Stimulated activated naive B cell treated with anti-CD40 and anti-IgM and Interleukin-4, amounts not matched to agents 10 μg/mL and 1 μg/mL and 100 μg/mL, for 72 hours (primary cell): ENCODE results near the gene ACADSB.

ENCODE experiments used
- ATAC-seq, 2 donors: fragments of 150-1000 bp; cut with Tn5 transposase; replicated peaks; 2 replicates each; pipeline ENCODE4 v1.10.0; 2021; ENCODE audit warnings: moderate library complexity in 1 of 2
- DNase-seq: peaks from one replicate; pipeline ENCODE4 v3.0.0; 2021
- H3K27ac Mint-ChIP-seq: one replicate; pipeline ENCODE4 v1.8.0; 2022; ENCODE audit warnings: mild to moderate bottlenecking, mixed read lengths
- H3K27me3 Mint-ChIP-seq, 2 donors: one replicate each; pipeline ENCODE4 v1.8.0; 2022; ENCODE audit warnings: mixed read lengths in 2 of 2
- H3K36me3 Mint-ChIP-seq, 2 donors: one replicate each; pipeline ENCODE4 v1.8.0; 2022; ENCODE audit warnings: mixed read lengths in 2 of 2, mild to moderate bottlenecking in 1 of 2
- H3K4me1 Mint-ChIP-seq, 2 donors: one replicate each; pipeline ENCODE4 v1.8.0; 2022; ENCODE audit warnings: mixed read lengths in 2 of 2, mild to moderate bottlenecking in 1 of 2
- H3K4me3 Mint-ChIP-seq, 2 donors: one replicate each; pipeline ENCODE4 v1.8.0; 2022; ENCODE audit warnings: mild to moderate bottlenecking in 2 of 2, mixed read lengths in 2 of 2, moderate library complexity in 1 of 2
- H3K9me3 Mint-ChIP-seq, 2 donors: one replicate each; pipeline ENCODE4 v1.8.0; 2022; ENCODE audit warnings: mixed read lengths in 2 of 2, mild to moderate bottlenecking in 1 of 2

The ACADSB gene

DNA sequence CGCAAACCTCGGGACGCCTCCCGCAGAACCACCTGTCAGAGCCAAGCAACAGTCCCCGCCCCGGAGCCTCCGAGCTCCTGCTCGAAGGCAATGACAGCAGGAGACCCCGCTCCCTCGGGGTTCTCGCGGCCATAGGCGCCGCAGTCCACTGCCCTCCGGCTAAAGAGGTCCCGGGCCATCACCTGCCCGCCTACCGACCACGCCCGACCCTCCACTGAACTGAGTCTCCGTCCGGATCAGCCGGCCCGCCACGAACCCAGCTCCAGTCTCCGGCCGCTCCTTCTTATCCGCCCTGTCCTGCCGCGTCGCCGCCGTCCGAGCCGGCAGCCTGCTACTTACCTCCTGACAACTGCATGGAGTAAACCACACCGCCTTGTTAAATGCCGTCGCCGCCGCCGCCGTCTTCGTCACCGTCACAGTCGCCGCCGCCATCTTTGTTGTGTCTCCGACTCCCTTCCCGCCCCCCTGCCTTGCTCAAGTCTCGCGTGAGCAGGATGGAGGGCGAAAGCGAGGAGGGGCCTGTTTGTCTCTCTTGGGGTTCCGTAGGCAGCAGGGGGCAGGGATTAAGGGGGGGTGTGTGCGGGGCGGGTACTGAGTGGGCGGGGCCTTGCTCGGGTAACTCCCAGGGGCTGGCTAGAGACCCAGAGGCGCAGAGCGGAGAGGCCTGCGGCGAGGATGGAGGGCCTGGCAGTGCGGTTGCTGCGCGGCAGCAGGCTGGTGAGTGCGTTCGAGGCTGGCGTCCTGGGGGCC is at the start of gene ACADSB, which contains the start of gene IKZF5:
Gene ACADSB (plus strand): TSS at position 652 of the 750 bp plus-strand sequence. CDS start 24 bp downstream, at position 676.
Gene IKZF5 (minus strand): TSS at position 441 of the 750 bp plus-strand sequence. CDS start 10,170 bp downstream, outside the sequence.
- no peaks in the 10 kb centered on the region for H3K9me3 Mint-ChIP-seq
- no peaks in the 10 kb centered on the region for H3K27me3 Mint-ChIP-seq
- H3K36me3 Mint-ChIP-seq = peaks cover 5 to 16% of the 10 kb centered on the region in 2 donors
- H3K4me1 Mint-ChIP-seq = peaks cover 19 to 30% of the 10 kb centered on the region in 2 donors
- DNase-seq (peak; percentile 94), ATAC-seq (peak; percentile 90 to 91)
- H3K27ac Mint-ChIP-seq = peak within 1 kb of the TSS; percentile 99
- peak within 1 kb of the TSS; percentile 94 to 97 for H3K4me3 Mint-ChIP-seq

DNA sequence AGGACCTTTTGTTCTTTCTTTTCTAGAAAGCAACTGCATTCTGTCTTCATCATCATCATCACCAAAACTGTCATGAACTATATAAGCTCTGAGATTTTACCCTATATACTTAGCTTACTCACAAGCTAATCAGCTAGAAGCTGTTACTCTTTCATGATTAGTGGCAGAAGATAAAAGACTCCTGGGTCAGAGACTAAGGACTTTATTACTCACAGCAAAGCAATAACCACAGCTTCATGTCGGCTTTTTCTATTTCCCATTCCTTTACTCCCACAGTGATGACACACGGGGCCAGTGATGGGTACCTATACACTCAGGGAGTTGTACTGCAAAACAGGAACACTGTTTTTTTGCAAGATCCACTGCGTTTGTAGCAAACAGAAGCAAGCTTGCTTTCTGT is 46.4 kb upstream of the ACADSB start:
- Mint-ChIP-seq H3K27ac (no peak overlapping the region), H3K27me3 (peaks cover 18 to 47% of the 10 kb centered on the region in 2 donors), H3K4me1 (no peaks in the 10 kb centered on the region), H3K36me3 (peaks cover 14 to 26% of the 10 kb centered on the region in 2 donors), H3K4me3 (no peak overlapping the region), H3K9me3 (peaks cover 14 to 17% of the 10 kb centered on the region in 2 donors)
- DNase-seq (no peak), ATAC-seq (no peak)

DNA sequence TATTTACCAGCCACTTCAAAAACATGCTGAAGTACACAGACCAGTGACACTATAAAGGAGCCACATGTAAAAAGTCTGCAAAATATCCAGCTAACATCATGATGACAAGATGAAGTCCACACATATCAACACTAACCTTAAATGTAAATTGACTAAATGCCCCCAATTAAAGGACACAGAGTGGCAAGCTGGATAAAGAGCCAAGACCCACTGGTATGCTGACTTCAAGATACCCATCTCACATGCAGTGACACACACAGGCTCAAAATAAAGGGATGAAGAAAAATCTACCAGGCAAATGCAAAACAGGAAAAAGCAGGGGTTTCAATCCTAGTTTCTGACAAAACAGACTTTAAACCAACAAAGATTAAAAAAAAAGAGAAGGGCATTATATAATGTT is 41.9 kb upstream of the ACADSB start:
- ATAC-seq = no peak
- no peaks in the 10 kb centered on the region for H3K4me1 Mint-ChIP-seq
- H3K36me3 Mint-ChIP-seq = peaks cover 14 to 29% of the 10 kb centered on the region in 2 donors
- peaks cover 25 to 27% of the 10 kb centered on the region in 2 donors for H3K9me3 Mint-ChIP-seq
- no peak for DNase-seq
- no peak overlapping the region for H3K4me3 Mint-ChIP-seq
- H3K27ac Mint-ChIP-seq = no peak overlapping the region
- peaks cover 25 to 74% of the 10 kb centered on the region in 2 donors for H3K27me3 Mint-ChIP-seq

GRCh38 chr10:122968698-122969097 is 40.1 kb upstream of the ACADSB start:
- Mint-ChIP-seq H3K27me3 (peaks cover 25 to 69% of the 10 kb centered on the region in 2 donors), H3K4me3 (no peak overlapping the region), H3K9me3 (peaks cover 25 to 27% of the 10 kb centered on the region in 2 donors), H3K27ac (no peak overlapping the region), H3K4me1 (no peaks in the 10 kb centered on the region), H3K36me3 (peaks cover 8 to 29% of the 10 kb centered on the region in 2 donors)
- no peak for ATAC-seq
- DNase-seq = no peak

DNA sequence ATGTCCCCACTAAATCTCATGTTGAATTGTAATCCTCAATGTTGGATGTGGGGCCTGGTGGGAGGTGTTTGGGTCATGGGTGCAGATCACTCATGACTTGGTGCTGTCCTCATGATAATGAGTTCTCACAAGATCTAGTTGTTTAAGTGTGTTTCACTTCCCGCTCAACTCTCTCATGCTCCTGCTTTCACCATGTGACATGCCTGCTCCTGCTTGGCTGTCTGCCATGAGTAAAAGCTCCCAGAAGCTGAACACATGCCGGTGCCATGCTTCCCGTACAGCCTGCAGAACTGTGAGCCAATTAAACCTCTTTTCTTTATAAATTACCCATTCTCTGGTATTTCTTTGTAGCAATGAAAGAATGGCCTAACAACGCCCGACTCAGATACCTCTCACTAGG is 34.8 kb upstream of the ACADSB start:
- H3K36me3 Mint-ChIP-seq = no peaks in the 10 kb centered on the region
- DNase-seq (no peak), ATAC-seq (no peak)
- peaks cover 0 to 6% of the 10 kb centered on the region in 2 donors for H3K4me1 Mint-ChIP-seq
- H3K9me3 Mint-ChIP-seq = peaks cover 0 to 1% of the 10 kb centered on the region in 2 donors
- H3K27me3 Mint-ChIP-seq = peaks cover 22 to 35% of the 10 kb centered on the region in 2 donors
- H3K4me3 Mint-ChIP-seq = no peak overlapping the region
- no peak overlapping the region for H3K27ac Mint-ChIP-seq

- Mint-ChIP-seq H3K27ac (no peak overlapping the region), H3K9me3 (no peaks in the 10 kb centered on the region), H3K36me3 (no peaks in the 10 kb centered on the region), H3K4me1 (peaks cover 0 to 6% of the 10 kb centered on the region in 2 donors), H3K4me3 (no peak overlapping the region), H3K27me3 (peaks cover 19 to 30% of the 10 kb centered on the region in 2 donors)
- DNase-seq (no peak), ATAC-seq (peak; percentile 45 to 69)
Observed at GRCh38 chr10:122974543-122975064, 34.2 kb upstream of the ACADSB start.

DNA sequence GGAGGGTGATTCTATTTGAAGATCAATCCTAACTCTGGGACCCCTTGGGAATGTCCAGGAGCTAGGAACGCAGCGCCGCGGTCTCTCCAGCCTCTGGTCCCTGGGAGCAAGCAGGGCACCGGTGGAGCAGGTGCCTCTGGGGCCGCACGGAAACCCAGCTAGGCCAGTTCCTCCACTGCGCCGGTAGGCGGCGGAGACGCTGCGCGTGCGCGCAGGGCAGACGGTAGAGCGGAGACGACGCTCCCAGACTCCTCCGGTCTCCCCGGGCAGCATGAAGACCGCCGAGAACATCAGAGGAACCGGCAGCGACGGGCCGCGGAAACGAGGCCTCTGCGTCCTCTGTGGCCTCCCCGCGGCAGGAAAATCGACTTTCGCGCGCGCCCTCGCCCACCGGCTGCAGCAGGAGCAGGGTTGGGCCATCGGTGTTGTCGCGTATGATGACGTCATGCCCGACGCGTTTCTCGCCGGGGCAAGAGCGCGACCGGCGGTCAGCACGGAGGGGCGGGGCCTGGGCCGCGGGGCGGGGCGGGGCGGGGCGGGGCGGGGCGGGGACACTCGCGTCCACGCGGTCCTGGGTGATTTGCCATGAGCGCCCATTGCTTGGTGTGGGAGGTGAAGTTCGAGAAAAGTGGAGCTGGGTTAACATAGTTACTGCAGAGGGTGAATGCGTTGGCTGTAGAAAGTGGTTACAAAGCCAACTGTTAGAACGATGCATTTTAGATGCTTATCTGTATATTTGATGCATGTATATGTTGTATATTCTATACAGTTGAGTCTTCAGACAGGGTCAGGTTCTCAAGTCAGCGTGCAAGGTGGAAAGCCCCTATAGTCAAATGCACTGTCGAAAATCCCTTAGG is 28.4 kb upstream of the ACADSB start, which contains the start of gene PSTK:
Gene PSTK (plus strand): TSS at position 193 of the 857 bp plus-strand sequence. CDS start 79 bp downstream, at position 272.
- DNase-seq (peak; percentile 88), ATAC-seq (peak; percentile 97 to 98)
- Mint-ChIP-seq H3K4me3 (peak within 1 kb of the TSS; percentile 88 to 90), H3K27me3 (peaks cover 0 to 4% of the 10 kb centered on the region in 2 donors), H3K4me1 (peaks cover 14 to 15% of the 10 kb centered on the region in 2 donors), H3K9me3 (no peaks in the 10 kb centered on the region), H3K27ac (peak within 1 kb of the TSS; percentile 98), H3K36me3 (peaks cover 6 to 10% of the 10 kb centered on the region in 2 donors)

- peak in 1 of 2 donors; percentile 9 for ATAC-seq
- DNase-seq = no peak
- Mint-ChIP-seq H3K36me3 (peaks cover 6 to 10% of the 10 kb centered on the region in 2 donors), H3K27ac (peak overlapping the region; percentile 98), H3K27me3 (peaks cover 0 to 4% of the 10 kb centered on the region in 2 donors), H3K4me1 (peaks cover 14 to 15% of the 10 kb centered on the region in 2 donors), H3K4me3 (peak overlapping the region; percentile 88 to 90), H3K9me3 (no peaks in the 10 kb centered on the region)
Observed at GRCh38 chr10:122981066-122981464, 27.7 kb upstream of the ACADSB start.

DNA sequence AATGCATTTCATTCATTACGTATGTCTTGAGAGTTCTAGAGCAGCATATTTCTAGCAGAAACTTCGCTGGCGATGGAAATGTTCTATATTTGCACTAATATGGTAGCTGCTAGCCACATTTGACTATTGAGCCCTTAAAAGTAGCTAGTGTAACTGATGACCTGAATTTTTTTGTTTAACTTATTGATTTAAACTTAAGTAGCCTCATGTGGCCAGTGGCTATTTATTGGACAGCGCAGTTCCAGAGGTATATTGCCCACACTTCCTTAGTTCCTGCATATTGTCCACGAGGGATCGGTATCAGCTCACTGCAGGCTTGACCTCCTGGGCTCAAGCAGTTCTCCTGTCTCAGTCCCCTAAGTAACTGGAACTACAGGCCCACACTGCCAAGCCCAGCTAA is 24.9 kb upstream of the ACADSB start:
- no peak for DNase-seq
- no peak for ATAC-seq
- Mint-ChIP-seq H3K4me1 (peaks cover 14 to 15% of the 10 kb centered on the region in 2 donors), H3K4me3 (no peak overlapping the region), H3K9me3 (no peaks in the 10 kb centered on the region), H3K27me3 (no peaks in the 10 kb centered on the region), H3K36me3 (peaks cover 16 to 17% of the 10 kb centered on the region in 2 donors), H3K27ac (no peak overlapping the region)

GRCh38 chr10:122984708-122985107 is 24.1 kb upstream of the ACADSB start:
- Mint-ChIP-seq H3K4me1 (peaks cover 14% of the 10 kb centered on the region in 2 donors), H3K27me3 (no peaks in the 10 kb centered on the region), H3K9me3 (no peaks in the 10 kb centered on the region), H3K4me3 (no peak overlapping the region), H3K27ac (no peak overlapping the region), H3K36me3 (peaks cover 17 to 18% of the 10 kb centered on the region in 2 donors)
- ATAC-seq (no peak), DNase-seq (no peak)

- no peak overlapping the region for H3K4me3 Mint-ChIP-seq
- H3K27ac Mint-ChIP-seq = no peak overlapping the region
- ATAC-seq (no peak), DNase-seq (no peak)
- H3K4me1 Mint-ChIP-seq = peaks cover 1 to 7% of the 10 kb centered on the region in 2 donors
- no peaks in the 10 kb centered on the region for H3K9me3 Mint-ChIP-seq
- peaks cover 20 to 22% of the 10 kb centered on the region in 2 donors for H3K36me3 Mint-ChIP-seq
- no peaks in the 10 kb centered on the region for H3K27me3 Mint-ChIP-seq
Observed at GRCh38 chr10:122986335-122986734, 22.5 kb upstream of the ACADSB start.

DNA sequence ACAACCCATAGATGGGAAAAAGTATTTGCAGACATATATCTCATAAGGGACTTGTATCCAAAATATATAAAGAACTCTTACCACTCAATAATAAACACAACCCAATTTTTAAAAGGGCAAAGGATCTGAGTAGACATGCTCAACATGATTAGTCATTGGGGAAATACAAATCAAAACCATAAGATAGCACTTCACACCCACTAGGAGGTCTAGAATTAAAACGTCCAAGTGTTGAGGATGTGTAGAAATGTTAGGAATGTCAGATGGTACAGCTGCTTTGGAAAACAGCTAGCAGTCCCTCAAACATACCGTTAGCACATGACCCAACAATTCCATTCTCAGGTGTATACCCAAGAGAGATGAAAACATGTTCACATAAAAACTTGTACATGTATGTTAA is 20.3 kb upstream of the ACADSB start:
- no peak overlapping the region for H3K4me3 Mint-ChIP-seq
- no peaks in the 10 kb centered on the region for H3K4me1 Mint-ChIP-seq
- no peaks in the 10 kb centered on the region for H3K27me3 Mint-ChIP-seq
- H3K36me3 Mint-ChIP-seq = peaks cover 16 to 22% of the 10 kb centered on the region in 2 donors
- H3K27ac Mint-ChIP-seq = no peak overlapping the region
- no peaks in the 10 kb centered on the region for H3K9me3 Mint-ChIP-seq
- DNase-seq = no peak
- no peak for ATAC-seq

DNA sequence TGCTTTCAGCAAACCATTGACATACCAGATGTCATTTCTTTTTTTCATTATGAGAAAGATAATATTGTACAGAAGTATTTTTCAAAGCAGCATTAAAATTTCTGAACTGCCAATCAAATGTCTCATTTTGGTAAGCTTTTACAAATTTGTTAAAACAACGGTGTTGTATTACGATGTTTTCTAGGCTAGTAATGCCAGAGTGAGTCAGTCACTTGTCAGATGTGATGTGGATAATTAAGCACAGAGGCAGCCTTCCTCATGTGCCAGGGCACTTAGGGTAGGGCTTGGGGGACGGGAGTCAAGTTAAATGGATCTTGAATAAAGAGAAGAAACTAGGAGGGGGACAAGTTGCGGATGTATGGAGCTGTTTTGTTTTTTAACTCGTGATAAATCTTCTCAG is 18.5 kb upstream of the ACADSB start:
- H3K27me3 Mint-ChIP-seq = no peaks in the 10 kb centered on the region
- H3K27ac Mint-ChIP-seq = no peak overlapping the region
- no peak for DNase-seq

DNA sequence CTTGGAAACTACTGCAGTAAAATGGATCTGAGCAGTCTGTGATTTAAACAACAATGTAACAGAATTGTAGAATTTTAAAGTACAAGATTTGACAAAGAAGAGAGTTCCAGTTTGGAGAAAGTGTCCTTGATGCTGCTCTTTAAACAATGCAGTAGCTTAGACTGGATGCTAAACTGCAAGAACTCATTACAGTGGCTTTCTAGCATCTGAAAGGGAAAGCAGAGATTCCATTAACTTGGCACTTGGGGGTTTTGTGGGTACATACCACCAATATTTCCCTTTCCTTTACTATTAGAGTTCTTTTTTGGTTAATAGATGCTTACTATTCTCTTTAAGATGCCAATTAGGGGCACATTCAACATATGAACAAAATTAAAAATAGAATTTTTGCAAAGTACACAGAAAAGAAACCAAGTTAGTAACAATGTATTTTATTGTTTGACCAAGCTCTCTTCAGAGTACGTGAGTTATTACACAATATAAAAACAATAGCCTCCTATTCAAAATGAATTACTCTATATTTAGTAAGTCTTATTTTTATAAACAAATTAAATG is 16.7 kb upstream of the ACADSB start:
- Mint-ChIP-seq H3K27ac (no peak overlapping the region), H3K9me3 (no peaks in the 10 kb centered on the region), H3K27me3 (no peaks in the 10 kb centered on the region), H3K4me3 (no peak overlapping the region), H3K36me3 (peaks cover 11 to 33% of the 10 kb centered on the region in 2 donors), H3K4me1 (peaks cover 0 to 5% of the 10 kb centered on the region in 2 donors)
- ATAC-seq (no peak), DNase-seq (no peak)

More for the DNA sequence above, 18.5 kb upstream of the ACADSB start:
- peaks cover 10 to 29% of the 10 kb centered on the region in 2 donors for H3K36me3 Mint-ChIP-seq
- H3K4me1 Mint-ChIP-seq = peaks cover 0 to 2% of the 10 kb centered on the region in 2 donors
- no peaks in the 10 kb centered on the region for H3K9me3 Mint-ChIP-seq
- no peak for ATAC-seq
- no peak overlapping the region for H3K4me3 Mint-ChIP-seq
